Epithelial cell of esophagus (primary cell): ENCODE data around the gene DNAJC25.

Experiments used
- DNase-seq: peaks from one replicate; pipeline ENCODE4 v3.0.0; 2010; ENCODE audit warnings: low read depth
- H3K4me3 ChIP-seq: 2 replicates; pipeline ENCODE4 v1.5.1; 2011; ENCODE audit warnings: mild to moderate bottlenecking, low read length, control low read depth
- TF ChIP-seq, protein P1 (sequence below): IDR thresholded peaks from 2 replicates; pipeline ENCODE4 v1.5.1; 2011; ENCODE audit warnings: low read depth, mild to moderate bottlenecking, low read length, control low read depth, inconsistent platforms; ENCODE audit not compliant: insufficient read depth; ENCODE audit errors: missing control alignments

The DNAJC25 gene

DNA sequence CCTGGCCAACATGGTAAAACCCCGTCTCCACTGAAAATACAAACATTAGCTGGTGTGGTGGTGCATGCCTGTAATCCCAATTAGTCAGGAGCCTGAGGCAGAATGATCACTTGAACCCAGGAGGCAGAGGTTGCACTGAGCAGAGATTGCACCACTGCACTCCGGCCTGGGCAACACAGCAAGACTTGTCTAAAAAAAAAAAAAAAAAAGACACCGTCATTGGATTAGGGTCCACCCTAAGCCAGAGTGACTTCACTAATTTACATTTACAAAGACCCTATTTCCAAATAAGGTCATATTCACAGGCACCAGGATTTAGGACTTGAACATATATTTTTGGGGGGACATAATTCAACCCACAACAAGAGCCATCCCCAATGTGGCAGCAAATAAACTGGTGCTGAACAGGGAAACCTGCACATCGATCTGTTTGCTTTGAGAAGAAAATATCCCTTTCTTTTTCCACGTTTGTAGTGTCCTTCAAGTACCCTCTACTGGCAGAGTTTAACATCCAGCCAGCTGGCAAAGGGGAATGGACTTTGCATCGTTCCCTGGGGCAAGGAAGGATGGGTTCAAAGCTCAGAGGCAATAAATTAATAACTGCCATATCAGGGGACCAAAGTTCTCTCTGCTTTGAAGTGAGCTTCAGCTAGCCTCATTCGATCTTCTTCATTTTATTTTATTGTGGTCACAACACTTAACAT is 3.7 kb upstream of the DNAJC25 start:
- DNase-seq, result no peak
- no peak overlapping the region for H3K4me3 ChIP-seq
- TF ChIP-seq, protein P1, sequence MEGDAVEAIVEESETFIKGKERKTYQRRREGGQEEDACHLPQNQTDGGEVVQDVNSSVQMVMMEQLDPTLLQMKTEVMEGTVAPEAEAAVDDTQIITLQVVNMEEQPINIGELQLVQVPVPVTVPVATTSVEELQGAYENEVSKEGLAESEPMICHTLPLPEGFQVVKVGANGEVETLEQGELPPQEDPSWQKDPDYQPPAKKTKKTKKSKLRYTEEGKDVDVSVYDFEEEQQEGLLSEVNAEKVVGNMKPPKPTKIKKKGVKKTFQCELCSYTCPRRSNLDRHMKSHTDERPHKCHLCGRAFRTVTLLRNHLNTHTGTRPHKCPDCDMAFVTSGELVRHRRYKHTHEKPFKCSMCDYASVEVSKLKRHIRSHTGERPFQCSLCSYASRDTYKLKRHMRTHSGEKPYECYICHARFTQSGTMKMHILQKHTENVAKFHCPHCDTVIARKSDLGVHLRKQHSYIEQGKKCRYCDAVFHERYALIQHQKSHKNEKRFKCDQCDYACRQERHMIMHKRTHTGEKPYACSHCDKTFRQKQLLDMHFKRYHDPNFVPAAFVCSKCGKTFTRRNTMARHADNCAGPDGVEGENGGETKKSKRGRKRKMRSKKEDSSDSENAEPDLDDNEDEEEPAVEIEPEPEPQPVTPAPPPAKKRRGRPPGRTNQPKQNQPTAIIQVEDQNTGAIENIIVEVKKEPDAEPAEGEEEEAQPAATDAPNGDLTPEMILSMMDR, result no peak

DNA sequence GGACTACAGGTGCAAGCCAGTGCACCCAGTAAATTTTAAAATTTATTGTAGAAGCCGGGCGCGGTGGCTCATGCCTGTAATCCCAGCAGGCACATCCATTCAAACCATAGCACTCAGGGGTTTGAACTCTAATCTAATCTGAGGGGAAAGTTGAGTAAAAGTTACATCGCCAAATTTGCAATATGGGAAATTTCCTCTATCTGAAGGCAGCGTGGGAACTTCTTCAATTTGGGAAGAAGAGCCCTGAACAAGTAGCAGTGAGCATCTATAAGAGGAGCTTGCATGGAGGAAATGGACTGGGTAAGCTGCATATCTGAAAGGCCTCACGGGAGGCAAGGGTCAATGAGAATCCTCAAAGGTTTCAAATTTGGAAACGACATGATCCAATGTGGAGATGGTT is 2.7 kb upstream of the DNAJC25 start:
- TF ChIP-seq, protein P1, result no peak
- DNase-seq, result no peak
- H3K4me3 ChIP-seq, result no peak overlapping the region

DNA sequence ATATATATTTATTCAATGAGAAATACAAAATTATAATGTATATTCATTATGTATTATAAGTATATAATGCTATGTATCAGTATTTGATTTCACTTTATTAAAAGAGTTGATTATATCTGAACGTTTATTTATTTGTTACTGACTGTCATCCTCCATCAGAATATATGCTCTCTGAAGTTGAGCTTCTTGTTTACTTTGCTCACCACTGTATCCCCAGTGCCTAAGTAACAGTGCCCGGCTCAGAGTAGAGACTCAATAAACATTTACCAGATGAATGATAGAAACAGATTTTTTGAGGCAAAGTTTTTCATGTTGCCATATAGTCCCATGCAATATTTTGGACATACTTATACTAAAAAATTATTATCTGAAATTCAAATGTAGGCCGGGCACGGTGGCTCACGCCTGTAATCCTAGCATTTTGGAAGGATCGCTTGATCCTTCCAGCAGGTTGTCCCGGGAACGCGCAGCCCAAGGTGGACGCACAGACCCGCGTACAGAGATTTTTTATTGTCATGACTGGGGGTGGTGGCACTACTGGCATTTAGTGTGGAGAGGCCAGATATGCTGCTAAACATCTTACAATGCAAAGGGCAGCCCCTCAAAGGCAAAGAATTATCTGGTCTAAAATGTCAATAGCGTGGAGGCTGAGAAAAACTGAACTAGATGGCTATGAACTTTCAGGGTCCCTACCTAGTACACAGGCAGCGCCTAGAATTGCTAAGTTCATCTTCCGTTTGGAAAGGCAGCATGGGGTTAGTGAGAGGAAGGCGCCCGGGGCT is 761 bp upstream of the DNAJC25 start:
- DNase-seq, result no peak
- TF ChIP-seq, protein P1, result no peak
- H3K4me3 ChIP-seq, result peak overlapping the region; percentile 87

DNA sequence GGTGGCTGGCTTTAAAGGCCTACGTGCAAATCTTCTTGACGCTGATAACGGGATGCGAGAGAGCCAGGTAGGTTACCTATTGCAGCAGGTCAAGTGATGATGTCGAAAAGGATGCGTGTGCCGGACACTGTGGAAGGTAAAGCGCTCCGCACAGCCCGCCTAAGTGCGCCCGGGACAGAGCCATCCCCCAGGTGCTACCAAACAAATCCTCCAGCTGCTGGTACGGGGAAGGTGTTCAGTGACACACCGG is 245 bp upstream of the DNAJC25 start:
- no peak for DNase-seq
- TF ChIP-seq, protein P1, result no peak
- peak overlapping the region; percentile 87 for H3K4me3 ChIP-seq

DNA sequence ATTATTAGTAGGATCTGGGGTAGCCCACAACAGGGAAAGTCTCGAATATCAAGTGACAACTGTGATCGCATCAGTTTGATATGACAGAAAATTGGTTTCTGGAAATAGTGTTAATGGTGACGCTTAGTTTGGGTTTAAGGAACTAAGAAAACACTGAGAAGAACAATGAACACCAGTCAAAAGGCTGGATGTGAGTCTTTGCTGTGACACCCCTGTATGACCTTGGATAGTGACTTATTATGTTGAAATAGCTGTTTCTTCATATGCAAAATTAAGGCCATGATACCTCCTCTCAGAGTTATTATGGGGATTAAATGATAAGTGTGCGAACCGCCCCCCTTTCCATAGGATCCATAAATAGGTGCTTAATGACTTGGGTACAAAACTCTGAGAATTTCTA is 926 bp downstream of the DNAJC25 start:
- peak; percentile 32 for DNase-seq
- TF ChIP-seq, protein P1, result no peak
- peak overlapping the region; percentile 87 for H3K4me3 ChIP-seq

DNA sequence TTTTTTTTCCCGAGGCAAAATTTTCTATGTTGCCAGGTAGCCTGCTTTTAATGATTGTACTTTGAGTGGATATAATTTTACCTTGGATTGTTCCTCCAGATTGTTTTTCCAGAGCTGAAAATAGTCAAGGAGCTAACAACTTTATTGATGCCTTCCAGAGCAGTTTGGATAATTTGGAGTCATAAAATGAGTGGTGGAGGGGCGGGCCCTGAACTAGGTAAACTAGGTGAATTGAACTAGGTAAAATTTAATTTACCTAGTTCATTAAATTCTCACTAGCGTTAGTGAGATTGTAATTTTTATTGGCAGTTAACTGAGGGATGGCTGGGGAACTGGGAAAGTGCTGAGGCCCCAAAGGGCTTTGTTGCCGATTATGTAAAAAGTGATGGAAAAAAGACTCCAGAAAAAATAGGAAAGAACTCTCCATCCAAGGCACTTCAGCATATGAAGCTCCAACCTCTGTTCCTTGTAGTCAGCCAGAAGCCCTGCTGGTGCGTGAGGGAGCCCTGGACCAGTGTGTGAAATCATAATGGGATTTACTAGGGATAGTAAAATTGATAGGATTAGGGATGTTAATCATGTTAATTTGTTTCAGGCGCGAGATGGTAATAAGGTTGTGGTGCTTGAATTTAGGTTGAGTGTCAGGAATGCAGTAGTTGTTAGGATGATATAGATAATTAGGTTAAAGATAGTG is 1.7 kb downstream of the DNAJC25 start:
- TF ChIP-seq, protein P1, result no peak
- peak overlapping the region; percentile 87 for H3K4me3 ChIP-seq
- no peak for DNase-seq
